Stimulated activated effector memory CD8-positive, alpha-beta T cell treated with anti-CD3 and anti-CD28 coated beads, Interleukin-12 subunit alpha, Interleukin-12 subunit beta, amount 100 ng/mL, for 72 hours (primary cell): ENCODE results near the gene APBB1IP.
A peak's percentile ranks its signal among the peaks of the same experiment; 100 is the strongest.
"Not testable (repeated sequence)": the region's sequence is repeated elsewhere in the genome, so short reads cannot be mapped to it uniquely, and the experiment has no call there.

Source experiments
- ATAC-seq: fragments of 150-1000 bp; cut with Tn5 transposase; 2 replicates; pipeline ENCODE4 v1.10.0; 2021
- DNase-seq, 2 donors: peaks; one replicate each; pipeline ENCODE4 v3.0.0; 2021 to 2022; ENCODE audit warnings: low spot score in 2 of 2
- H3K27ac Mint-ChIP-seq: one replicate; pipeline ENCODE4 v1.8.0; 2022; ENCODE audit warnings: mild to moderate bottlenecking, mixed read lengths
- H3K36me3 Mint-ChIP-seq: one replicate; pipeline ENCODE4 v1.8.0; 2022; ENCODE audit warnings: mild to moderate bottlenecking, mixed read lengths
- H3K4me1 Mint-ChIP-seq: one replicate; pipeline ENCODE4 v1.8.0; 2022; ENCODE audit warnings: mixed read lengths
- H3K4me3 Mint-ChIP-seq: one replicate; pipeline ENCODE4 v1.8.0; 2022; ENCODE audit warnings: mild to moderate bottlenecking, mixed read lengths
- H3K9me3 Mint-ChIP-seq: one replicate; pipeline ENCODE4 v1.8.0; 2022; ENCODE audit warnings: mixed read lengths

APBB1IP gene

DNA sequence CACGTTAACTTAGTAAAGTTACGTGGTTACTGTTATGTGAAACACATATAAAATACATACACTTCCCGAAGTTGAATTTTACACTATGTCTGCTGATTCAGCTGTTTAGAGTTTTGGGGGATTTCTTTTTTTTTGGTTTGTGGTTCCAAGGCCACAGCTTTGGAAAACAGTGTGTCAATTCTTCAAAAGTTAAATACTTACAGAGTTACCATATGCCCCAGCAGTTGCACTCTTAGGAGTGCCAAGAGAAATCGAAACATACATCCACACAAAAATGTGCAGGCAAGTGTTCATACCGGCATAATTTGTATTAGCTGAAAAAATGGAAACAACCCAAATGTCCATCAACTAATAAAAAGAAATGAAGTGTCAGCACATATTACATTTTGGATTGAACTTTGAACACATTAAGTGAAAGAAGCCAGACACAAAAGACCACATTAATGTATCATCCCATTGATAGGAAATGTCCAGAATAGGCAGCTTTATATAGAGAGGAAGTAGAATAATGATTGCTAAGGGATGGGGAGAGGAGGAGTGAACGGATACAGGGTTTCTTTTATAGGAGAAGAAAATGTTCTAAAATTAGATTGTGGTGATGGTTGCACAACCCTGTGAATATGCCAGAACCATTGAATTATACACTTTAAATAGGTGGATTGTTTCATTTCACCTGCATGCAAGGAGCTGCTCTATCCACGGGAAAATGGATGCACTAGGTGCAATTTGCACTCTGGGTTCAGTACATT lies 17.6 kb downstream of the APBB1IP start:
- Mint-ChIP-seq H3K9me3 (no peaks in the 10 kb centered on the region), H3K4me1 (peaks cover 71% of the 10 kb centered on the region), H3K36me3 (peaks cover 19% of the 10 kb centered on the region), H3K27ac (peak overlapping the region; percentile 58), H3K4me3 (peak overlapping the region; percentile 36)
- ATAC-seq: no peak
- peak in 1 of 2 donors; percentile 33 for DNase-seq

GRCh38 chr10:26457088-26457487 lies 18.9 kb downstream of the APBB1IP start:
- peak overlapping the region; percentile 58 for H3K27ac Mint-ChIP-seq
- H3K36me3 Mint-ChIP-seq: peaks cover 19% of the 10 kb centered on the region
- ATAC-seq (no peak), DNase-seq (no peak)
- H3K4me1 Mint-ChIP-seq: peaks cover 65% of the 10 kb centered on the region
- H3K4me3 Mint-ChIP-seq: no peak overlapping the region
- H3K9me3 Mint-ChIP-seq: no peaks in the 10 kb centered on the region

- DNase-seq (peak in 1 of 2 donors; percentile 35), ATAC-seq (no peak)
- no peak overlapping the region for H3K27ac Mint-ChIP-seq
- peaks cover 19% of the 10 kb centered on the region for H3K36me3 Mint-ChIP-seq
- H3K4me1 Mint-ChIP-seq: peaks cover 61% of the 10 kb centered on the region
- no peaks in the 10 kb centered on the region for H3K9me3 Mint-ChIP-seq
- H3K4me3 Mint-ChIP-seq: no peak overlapping the region
Measured at GRCh38 chr10:26460736-26461135, 22.6 kb downstream of the APBB1IP start.

DNA sequence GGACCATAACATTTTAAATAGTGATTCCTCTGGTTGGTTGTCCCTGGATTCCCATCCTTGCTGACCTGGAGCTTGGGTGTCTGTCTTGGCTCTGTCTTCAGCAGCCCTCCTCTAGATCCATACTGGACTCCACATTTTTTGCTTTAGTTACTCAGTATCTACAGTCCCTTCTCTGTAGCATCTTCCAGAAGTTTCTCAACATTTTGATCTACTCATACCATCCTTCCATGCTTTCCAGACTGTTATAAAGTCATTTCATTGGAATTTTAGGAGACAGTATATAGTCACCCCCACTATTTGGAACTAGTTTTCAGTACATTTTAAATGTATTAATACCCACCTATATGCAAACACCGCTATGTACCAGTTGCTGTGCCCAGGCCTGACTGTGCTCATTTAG lies 25.8 kb downstream of the APBB1IP start:
- peaks cover 51% of the 10 kb centered on the region for H3K4me1 Mint-ChIP-seq
- no peak for DNase-seq
- no peak overlapping the region for H3K4me3 Mint-ChIP-seq
- peaks cover 17% of the 10 kb centered on the region for H3K36me3 Mint-ChIP-seq
- no peak for ATAC-seq
- H3K9me3 Mint-ChIP-seq: no peaks in the 10 kb centered on the region
- peak overlapping the region; percentile 68 for H3K27ac Mint-ChIP-seq

- ATAC-seq: no peak
- H3K4me1 Mint-ChIP-seq: peaks cover 58% of the 10 kb centered on the region
- no peaks in the 10 kb centered on the region for H3K9me3 Mint-ChIP-seq
- peaks cover 17% of the 10 kb centered on the region for H3K36me3 Mint-ChIP-seq
- no peak overlapping the region for H3K27ac Mint-ChIP-seq
- H3K4me3 Mint-ChIP-seq: no peak overlapping the region
- DNase-seq: peak in 1 of 2 donors; percentile 32
Measured at GRCh38 chr10:26464632-26465280, 26.6 kb downstream of the APBB1IP start.

DNA sequence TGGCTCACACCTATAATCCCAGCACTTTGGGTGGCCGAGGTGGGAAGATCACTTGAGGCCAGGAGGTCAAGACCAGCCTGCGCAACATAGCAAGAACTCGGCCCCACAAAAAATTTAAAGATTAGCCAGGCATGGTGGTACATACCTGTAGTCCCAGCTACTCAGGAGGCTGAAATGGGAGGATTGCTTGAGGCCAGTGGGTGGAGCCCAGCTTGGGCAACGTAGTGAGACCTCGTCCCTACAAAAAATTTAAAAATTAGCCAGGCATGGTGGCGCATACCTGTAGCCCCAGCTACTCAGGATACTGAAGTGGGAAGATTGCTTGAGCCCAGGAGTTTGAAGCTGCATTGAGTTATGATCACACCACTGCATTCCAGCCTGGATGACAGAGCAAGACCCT lies 28.4 kb downstream of the APBB1IP start:
- Mint-ChIP-seq H3K4me1 (peaks cover 62% of the 10 kb centered on the region), H3K36me3 (peaks cover 26% of the 10 kb centered on the region), H3K27ac (peak overlapping the region; percentile 32)
- not testable (repeated sequence) for H3K9me3 Mint-ChIP-seq, ATAC-seq, H3K4me3 Mint-ChIP-seq, DNase-seq

- H3K4me1 Mint-ChIP-seq: peaks cover 74% of the 10 kb centered on the region
- DNase-seq (no peak), ATAC-seq (peak; percentile 88)
- peaks cover 33% of the 10 kb centered on the region for H3K36me3 Mint-ChIP-seq
- H3K4me3 Mint-ChIP-seq: peak overlapping the region; percentile 58
- H3K27ac Mint-ChIP-seq: peak overlapping the region; percentile 51
- H3K9me3 Mint-ChIP-seq: no peaks in the 10 kb centered on the region
Measured at GRCh38 chr10:26467639-26468038, 29.5 kb downstream of the APBB1IP start.

GRCh38 chr10:26468291-26468690 lies 30.1 kb downstream of the APBB1IP start:
- Mint-ChIP-seq H3K36me3 (peaks cover 34% of the 10 kb centered on the region), H3K27ac (peak overlapping the region; percentile 67), H3K9me3 (no peaks in the 10 kb centered on the region), H3K4me1 (peaks cover 74% of the 10 kb centered on the region), H3K4me3 (peak overlapping the region; percentile 58)
- no peak for ATAC-seq
- DNase-seq: no peak

- Mint-ChIP-seq H3K36me3 (peaks cover 34% of the 10 kb centered on the region), H3K4me3 (peak overlapping the region; percentile 58), H3K27ac (peak overlapping the region; percentile 67), H3K9me3 (no peaks in the 10 kb centered on the region), H3K4me1 (peaks cover 72% of the 10 kb centered on the region)
- DNase-seq (peak in 1 of 2 donors; percentile 65), ATAC-seq (peak; percentile 61)
Measured at GRCh38 chr10:26468700-26469099, 30.6 kb downstream of the APBB1IP start.

DNA sequence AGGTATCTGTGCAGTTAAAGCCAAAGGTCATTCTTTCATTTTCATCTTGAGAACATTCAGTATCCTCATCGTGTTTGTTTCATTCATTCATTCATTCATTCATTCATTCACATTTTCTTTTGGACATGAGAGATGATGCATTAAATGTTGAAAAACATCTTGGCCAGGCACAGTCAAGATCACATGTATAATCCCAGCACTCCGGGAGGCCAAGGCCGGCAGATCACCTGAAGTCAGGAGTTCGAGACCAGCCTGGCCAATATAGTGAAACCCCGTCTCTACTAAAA lies 34.3 kb downstream of the APBB1IP start:
- ATAC-seq (no peak), DNase-seq (no peak)
- Mint-ChIP-seq H3K36me3 (peaks cover 26% of the 10 kb centered on the region), H3K4me1 (peaks cover 85% of the 10 kb centered on the region), H3K4me3 (no peak overlapping the region), H3K9me3 (no peaks in the 10 kb centered on the region), H3K27ac (no peak overlapping the region)

DNA sequence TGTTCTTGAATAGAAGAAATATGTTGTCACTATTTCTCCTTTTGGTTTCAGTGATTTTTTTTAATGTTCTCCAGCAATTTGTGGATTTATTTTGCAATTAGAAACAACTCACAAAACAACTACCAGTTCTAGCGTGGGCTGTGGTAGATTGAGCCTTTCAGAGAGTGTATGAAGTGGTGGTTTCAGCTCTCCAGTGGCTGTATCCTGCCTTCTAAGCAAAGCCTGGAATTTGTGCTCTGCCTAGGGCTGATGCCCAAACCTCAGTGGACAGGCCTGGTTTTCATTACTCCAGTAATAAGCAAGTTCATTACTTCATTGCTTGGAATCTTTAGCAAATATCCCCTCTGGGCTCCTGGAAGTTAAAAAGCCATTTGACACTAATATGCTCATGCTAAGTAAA lies 35.9 kb downstream of the APBB1IP start:
- Mint-ChIP-seq H3K4me3 (peak overlapping the region; percentile 68), H3K36me3 (peaks cover 29% of the 10 kb centered on the region), H3K27ac (no peak overlapping the region), H3K4me1 (peaks cover 84% of the 10 kb centered on the region), H3K9me3 (no peaks in the 10 kb centered on the region)
- DNase-seq: no peak
- no peak for ATAC-seq

DNA sequence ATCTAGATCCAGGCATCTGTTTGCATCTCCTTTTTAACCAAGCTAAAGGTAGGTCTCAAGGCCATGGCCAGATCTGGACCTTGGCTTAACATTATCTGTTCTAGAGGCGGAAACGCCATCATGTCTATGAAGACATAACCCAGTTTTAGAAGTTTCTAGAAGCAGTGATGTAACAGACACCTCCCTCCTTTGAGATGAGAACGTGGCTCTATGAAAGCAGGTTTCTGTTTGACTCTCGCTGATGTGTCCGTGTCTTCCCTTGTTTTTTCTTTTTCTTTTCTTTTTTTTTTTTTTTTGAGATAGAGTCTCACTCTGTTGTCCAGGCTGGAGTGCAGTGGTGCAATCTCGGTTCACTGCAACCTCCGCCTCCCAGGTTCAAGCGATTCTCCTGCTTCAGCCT lies 36.7 kb downstream of the APBB1IP start:
- peaks cover 29% of the 10 kb centered on the region for H3K36me3 Mint-ChIP-seq
- DNase-seq, H3K9me3 Mint-ChIP-seq: not testable (repeated sequence)
- peaks cover 80% of the 10 kb centered on the region for H3K4me1 Mint-ChIP-seq
- ATAC-seq: peak; percentile 81
- H3K27ac Mint-ChIP-seq: peak overlapping the region; percentile 89
- peak overlapping the region; percentile 68 for H3K4me3 Mint-ChIP-seq

GRCh38 chr10:26475386-26475785 lies 37.2 kb downstream of the APBB1IP start:
- Mint-ChIP-seq H3K4me1 (peaks cover 83% of the 10 kb centered on the region), H3K4me3 (peak overlapping the region; percentile 68)

DNA sequence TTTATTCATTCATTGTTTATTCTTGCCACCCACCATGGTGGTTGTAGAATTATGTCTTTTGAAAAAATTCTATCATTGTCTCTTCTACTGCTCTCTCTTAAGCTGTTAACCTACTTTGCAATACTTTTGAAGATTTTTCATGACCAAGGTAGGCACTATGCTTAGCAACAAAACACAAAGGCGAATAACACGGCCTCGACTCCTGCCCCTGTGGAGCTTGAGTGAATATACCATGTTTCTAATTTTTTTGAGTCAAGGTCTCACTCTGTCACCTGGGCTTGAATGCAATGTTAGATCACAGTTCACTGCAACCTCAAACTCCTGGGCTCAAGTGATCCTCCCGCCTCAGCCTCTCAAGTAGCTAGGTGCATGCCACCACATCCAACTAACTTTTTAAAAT lies 39.4 kb downstream of the APBB1IP start:
- no peak overlapping the region for H3K4me3 Mint-ChIP-seq
- DNase-seq: no peak

More at GRCh38 chr10:26475386-26475785, 37.2 kb downstream of the APBB1IP start:
- H3K36me3 Mint-ChIP-seq: peaks cover 35% of the 10 kb centered on the region
- H3K9me3 Mint-ChIP-seq: no peaks in the 10 kb centered on the region
- peak overlapping the region; percentile 89 for H3K27ac Mint-ChIP-seq
- DNase-seq (no peak), ATAC-seq (peak; percentile 20)

GRCh38 chr10:26478061-26478460 lies 39.9 kb downstream of the APBB1IP start:
- H3K4me1 Mint-ChIP-seq: peaks cover 69% of the 10 kb centered on the region
- H3K36me3 Mint-ChIP-seq: peaks cover 27% of the 10 kb centered on the region
- peak overlapping the region; percentile 26 for H3K27ac Mint-ChIP-seq

More for the DNA sequence above, 39.4 kb downstream of the APBB1IP start:
- peaks cover 29% of the 10 kb centered on the region for H3K36me3 Mint-ChIP-seq
- peak overlapping the region; percentile 26 for H3K27ac Mint-ChIP-seq
- ATAC-seq: no peak
- peaks cover 74% of the 10 kb centered on the region for H3K4me1 Mint-ChIP-seq
- H3K9me3 Mint-ChIP-seq: no peaks in the 10 kb centered on the region

More at GRCh38 chr10:26478061-26478460, 39.9 kb downstream of the APBB1IP start:
- ATAC-seq: no peak
- Mint-ChIP-seq H3K9me3 (no peaks in the 10 kb centered on the region), H3K4me3 (peak overlapping the region; percentile 30)
- no peak for DNase-seq
